GM18505 (cell line): Measurements from ENCODE around the gene SLC7A7.
A peak's percentile ranks its signal among the peaks of the same experiment; 100 is the strongest.
"Not testable (repeated sequence)": the region's sequence is repeated elsewhere in the genome, so short reads cannot be mapped to it uniquely, and the experiment has no call there.

Experiments used
- ATAC-seq: cut with Tn5 transposase; IDR thresholded peaks from one replicate; pipeline ENCODE4 v1.9.1; 2021; ENCODE audit not compliant: unreplicated experiment
- POLR2A ChIP-seq: IDR thresholded peaks from 4 replicates; pipeline ENCODE4 v1.6.1; 2011; ENCODE audit warnings: borderline replicate concordance; ENCODE audit not compliant: insufficient read depth, insufficient read length; ENCODE audit errors: extremely low read depth

SLC7A7 gene

DNA sequence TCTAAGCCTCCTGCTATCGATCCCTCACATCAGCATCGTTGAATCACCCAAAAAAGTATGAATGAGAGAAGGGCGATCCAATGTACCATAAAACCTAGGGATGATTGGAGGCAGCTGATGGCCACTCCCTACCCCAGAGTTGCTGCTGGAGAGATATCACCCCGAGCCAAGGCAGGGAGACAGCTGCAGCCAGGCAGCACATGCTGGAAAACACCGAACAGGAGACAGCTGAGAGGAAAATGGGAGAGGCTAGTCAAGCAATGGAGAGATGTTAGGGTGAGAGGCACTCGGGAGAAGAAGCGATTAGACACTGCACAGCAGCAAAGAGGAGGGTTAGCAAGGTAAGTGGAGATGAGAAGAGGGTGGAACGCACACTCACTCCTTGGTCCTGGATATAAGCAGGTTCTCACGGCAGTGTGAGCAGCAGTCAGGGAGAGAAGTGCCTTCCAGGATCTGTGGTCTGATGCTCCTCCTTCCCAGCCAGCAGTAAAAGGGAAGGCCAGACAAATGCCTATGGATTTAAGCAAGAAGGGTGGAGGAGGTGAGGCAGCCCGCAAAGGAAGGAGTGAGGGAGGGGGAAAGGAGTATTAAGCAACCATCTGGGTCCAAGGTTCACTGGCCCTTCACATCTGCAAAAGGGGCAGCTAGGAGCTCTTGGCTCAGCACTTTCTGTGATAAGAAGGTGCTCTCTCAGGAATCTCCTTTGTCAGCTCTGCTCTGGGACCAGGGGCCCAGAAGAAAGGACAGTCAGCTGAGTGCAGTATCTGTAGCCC lies at the start of gene SLC7A7:
Gene SLC7A7 (minus strand): TSS at position 495 of the 773 bp plus-strand sequence. CDS start 2,037 bp downstream, outside the sequence.
- peak; percentile 0 for TF ChIP-seq POLR2A
- no peak for ATAC-seq

DNA sequence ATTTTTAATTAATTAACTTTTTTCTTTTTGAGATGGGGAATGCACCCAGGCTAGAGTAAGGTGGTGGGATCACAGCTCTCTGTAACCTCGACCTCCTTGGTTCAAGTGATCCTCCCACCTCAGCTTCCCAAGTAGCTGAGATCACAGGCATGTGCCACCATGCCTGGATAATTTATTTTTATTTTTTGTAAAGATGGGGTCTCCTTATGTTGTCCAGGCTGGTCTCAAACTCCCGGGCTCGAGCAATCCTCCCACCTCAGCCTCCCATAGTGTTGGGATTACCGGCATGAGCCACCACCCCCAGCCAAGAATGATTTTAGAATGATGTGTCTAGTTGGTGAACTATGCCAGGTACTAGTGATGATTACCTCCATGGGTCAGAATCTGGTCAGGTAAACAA lies 49.7 kb upstream of the SLC7A7 start:
- TF ChIP-seq POLR2A = no peak
- ATAC-seq = no peak

- no peak for ATAC-seq
- no peak for TF ChIP-seq POLR2A
Observed at GRCh38 chr14:22861651-22862050, 46.4 kb upstream of the SLC7A7 start.

- ATAC-seq = not testable (repeated sequence)
Observed at GRCh38 chr14:22860377-22860776, 45.1 kb upstream of the SLC7A7 start.

DNA sequence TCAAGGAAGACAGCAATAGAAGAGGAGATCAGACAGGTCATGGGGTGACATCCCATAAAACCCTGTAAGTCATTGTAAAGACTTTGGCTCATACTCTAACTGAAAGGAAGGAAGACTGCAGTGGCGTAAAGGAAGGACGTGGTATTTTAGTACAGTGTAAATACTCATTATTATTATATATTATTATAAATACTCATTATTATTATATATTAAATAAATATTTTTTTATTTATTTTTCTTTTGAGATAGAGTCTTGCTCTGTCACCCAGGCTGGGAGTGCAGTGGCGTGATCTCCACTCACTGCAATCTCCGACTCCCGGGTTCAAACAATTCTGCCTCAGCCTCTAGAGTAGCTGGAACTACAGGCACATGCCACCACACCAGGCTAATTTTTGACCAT lies 41.2 kb upstream of the SLC7A7 start:
- ATAC-seq = no peak

DNA sequence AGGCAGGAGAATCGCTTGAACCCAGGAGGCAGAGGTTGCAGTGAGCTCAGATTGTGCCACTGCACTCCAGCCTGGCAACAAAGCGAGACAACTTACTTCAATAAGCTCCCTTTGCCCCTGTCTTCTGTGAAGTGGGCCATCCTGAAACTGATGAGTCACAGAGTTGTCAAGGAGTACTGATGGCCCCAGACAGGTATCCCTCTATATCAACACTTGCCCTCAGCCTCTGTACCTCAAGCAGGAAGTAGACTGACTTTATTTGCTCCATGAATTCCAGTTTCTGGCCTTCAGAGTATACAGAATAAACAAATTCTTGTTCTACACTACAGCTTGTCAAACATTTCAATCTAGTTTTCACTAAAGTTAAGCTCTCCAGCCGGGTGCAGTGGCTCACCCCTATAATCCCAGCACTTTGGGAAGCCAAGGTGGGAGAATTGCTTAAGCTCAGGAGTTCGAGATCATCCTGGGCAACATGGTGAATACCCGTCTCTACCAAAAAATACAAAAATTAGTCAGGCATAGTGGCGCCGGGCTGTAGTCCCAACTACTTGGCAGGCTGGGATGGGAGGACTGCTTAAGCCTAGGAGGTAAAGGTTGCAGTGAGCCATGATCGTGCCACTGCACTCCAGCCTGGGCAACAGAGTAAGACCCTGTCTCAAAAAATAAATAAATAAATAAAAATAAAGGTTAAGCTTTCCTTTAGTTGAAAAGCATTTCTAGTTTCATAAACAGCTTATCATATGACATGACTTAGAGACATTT lies 39.9 kb upstream of the SLC7A7 start:
- no peak for TF ChIP-seq POLR2A
- no peak for ATAC-seq

More for the DNA sequence above, 41.2 kb upstream of the SLC7A7 start:
- TF ChIP-seq POLR2A = no peak

GRCh38 chr14:22854296-22854695 lies 39.1 kb upstream of the SLC7A7 start:
- ATAC-seq = not testable (repeated sequence)

GRCh38 chr14:22852940-22853767 lies 37.9 kb upstream of the SLC7A7 start:
- TF ChIP-seq POLR2A = no peak
- ATAC-seq = peak; percentile 71

GRCh38 chr14:22852599-22852939 lies 37.3 kb upstream of the SLC7A7 start:
- no peak for TF ChIP-seq POLR2A
- no peak for ATAC-seq

GRCh38 chr14:22852178-22852577 lies 36.9 kb upstream of the SLC7A7 start:
- ATAC-seq = not testable (repeated sequence)

DNA sequence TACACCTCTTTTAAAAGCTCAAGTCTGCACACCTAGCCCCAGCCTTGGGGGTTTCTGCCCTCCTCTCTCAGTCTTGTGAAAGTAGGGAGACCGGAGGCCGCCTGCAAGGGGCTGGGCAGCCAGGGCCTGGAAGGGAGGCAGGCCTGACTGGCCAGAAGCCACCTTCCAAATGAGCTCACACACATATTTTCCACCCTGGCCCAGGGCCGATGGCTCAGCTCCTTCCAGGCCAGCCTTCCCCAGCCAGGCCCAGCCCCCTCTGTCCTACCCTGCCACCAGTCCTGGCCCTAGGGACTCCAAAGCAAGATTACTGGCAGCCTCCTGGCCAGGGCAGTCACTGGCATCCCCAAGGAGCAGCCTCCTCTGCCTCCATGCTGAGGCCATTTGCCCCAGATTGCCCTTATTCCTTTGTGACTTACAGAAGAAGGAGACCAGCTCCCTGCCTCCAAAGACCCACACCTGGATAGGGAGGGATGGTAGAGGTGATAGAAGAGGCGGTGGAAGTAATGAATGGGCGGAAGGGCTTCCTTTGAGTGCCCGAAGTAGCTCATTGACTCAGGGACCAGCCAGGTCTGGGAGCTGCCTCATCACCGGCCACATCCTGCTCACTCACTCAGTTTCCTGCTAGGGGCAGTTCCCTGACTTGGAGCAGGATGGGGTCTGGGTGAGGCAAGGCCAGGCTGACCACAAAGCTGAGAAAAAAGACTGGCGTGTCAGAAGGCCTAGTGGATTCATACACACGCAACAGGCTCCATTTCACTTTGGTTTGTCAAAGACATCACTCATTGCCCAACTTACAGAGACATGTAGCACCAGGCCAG lies 35.9 kb upstream of the SLC7A7 start:
- TF ChIP-seq POLR2A = no peak
- no peak for ATAC-seq

DNA sequence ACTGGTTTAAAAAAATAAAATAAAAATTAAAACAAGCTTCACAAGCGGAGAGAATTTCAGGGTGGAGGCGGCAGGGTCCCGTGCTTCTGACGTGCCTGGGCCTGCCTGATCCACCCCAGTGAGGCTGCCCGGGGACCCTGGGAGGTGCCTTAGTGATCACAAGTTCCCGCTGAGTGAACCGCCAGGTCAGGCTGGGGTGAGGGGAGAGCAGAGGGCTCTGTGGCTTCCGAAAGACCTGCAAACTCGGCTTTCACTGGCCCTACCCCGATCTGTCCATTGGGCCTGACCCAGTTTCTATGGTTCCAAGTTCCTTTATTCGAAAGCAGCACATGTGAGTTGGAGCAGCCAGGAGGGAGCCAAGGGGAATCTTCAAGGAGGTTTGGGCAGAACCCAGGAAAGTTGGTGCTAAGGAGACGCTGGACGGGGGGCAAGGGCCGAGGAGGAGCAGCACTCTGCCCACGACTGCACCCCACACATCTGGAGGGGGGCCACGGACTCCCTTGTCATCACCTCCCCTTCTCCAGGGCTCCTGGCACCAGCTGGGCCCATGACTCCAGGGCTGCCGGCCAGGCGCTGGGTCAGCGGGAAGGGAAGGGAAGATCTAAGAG lies 34.1 kb upstream of the SLC7A7 start:
- no peak for TF ChIP-seq POLR2A
- ATAC-seq = no peak

DNA sequence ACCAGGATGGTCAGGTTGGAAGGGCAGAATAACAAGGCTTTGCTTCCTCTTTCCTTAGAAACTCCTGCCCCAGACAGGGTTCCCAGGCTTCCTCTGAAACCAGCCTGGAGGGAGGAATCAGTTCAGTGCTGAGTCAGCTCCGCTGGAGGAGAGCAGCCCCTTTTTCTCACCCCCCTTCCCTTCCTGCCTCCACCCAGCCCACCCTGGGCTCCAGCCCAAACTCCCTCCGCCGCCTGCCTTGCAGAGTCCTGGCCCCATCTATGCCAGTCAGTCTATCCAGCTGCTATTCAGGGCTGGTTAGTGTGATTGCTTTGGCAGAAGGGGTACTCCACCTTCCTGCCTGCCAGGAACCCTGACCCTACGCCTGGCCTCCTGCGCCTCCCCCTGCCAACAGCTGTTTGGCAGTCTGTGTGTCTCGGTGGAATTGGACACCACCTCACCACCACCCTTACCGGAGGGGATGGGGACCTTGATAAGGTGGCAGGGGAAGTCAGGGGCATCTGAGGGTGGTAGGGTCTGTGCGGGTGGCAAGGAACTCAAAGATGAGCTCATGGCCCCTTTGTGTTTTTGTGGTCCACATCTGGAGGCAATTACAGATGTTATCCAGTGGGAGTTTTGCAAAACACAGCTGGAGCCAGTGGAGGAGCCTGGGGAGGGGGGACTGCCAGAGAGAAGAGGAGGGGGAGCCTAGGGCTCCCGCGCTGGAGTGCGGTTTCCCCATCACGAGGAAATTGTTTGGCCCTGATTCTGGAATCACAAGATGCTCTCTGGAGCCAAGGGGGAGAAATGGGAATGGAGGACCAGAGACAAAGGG lies 33.3 kb upstream of the SLC7A7 start:
- TF ChIP-seq POLR2A = no peak
- ATAC-seq = no peak
